ENCODE results near the gene AFTPH. TPM values are rescaled to one million over a fixed set of nuclear protein-coding genes. Genes with fewer than 3 reads are reported as not detected.

AFTPH gene
- total RNA-seq, 2 experiments from 2014 or later = 34.3 to 38.9 TPM

GRCh38 chr2:64607381-64608304, 83.5 kb downstream of the AFTPH start:
- peak overlapping the region; percentile 68 for H3K27ac Mint-ChIP-seq
- peaks cover 20% of the 10 kb centered on the region for H3K4me1 Mint-ChIP-seq
- POLR2A ChIA-PET = interaction anchor here (0.5 to 5.1 kb wide), 12 partner anchors 10 to 465 kb away, joined by 3 to 29 read pairs (median 3); partner anchors contain the start of genes AFTPH and SERTAD2
- DNase-seq (no peak), ATAC-seq (ENCODE audit: low read depth) (no peak)
- peaks cover 14% of the 10 kb centered on the region for H3K27me3 Mint-ChIP-seq
- H3K9me3 Mint-ChIP-seq = peaks cover 3% of the 10 kb centered on the region
- peak overlapping the region; percentile 76 for H3K4me3 Mint-ChIP-seq
- no peaks in the 10 kb centered on the region for H3K36me3 Mint-ChIP-seq

GRCh38 chr2:64608867-64609226, 84.7 kb downstream of the AFTPH start:
- H3K36me3 Mint-ChIP-seq = no peaks in the 10 kb centered on the region
- peak overlapping the region; percentile 77 for H3K27ac Mint-ChIP-seq
- peaks cover 20% of the 10 kb centered on the region for H3K4me1 Mint-ChIP-seq
- H3K9me3 Mint-ChIP-seq = peaks cover 3% of the 10 kb centered on the region
- ATAC-seq (ENCODE audit: low read depth) (peak; percentile 6), DNase-seq (no peak)
- POLR2A ChIA-PET = interaction anchor here (0.6 to 5.1 kb wide), 11 partner anchors 9 to 441 kb away, joined by 3 to 29 read pairs (median 3); partner anchors contain the start of genes AFTPH and SERTAD2
- peaks cover 19% of the 10 kb centered on the region for H3K27me3 Mint-ChIP-seq
- peak overlapping the region; percentile 76 for H3K4me3 Mint-ChIP-seq

DNA sequence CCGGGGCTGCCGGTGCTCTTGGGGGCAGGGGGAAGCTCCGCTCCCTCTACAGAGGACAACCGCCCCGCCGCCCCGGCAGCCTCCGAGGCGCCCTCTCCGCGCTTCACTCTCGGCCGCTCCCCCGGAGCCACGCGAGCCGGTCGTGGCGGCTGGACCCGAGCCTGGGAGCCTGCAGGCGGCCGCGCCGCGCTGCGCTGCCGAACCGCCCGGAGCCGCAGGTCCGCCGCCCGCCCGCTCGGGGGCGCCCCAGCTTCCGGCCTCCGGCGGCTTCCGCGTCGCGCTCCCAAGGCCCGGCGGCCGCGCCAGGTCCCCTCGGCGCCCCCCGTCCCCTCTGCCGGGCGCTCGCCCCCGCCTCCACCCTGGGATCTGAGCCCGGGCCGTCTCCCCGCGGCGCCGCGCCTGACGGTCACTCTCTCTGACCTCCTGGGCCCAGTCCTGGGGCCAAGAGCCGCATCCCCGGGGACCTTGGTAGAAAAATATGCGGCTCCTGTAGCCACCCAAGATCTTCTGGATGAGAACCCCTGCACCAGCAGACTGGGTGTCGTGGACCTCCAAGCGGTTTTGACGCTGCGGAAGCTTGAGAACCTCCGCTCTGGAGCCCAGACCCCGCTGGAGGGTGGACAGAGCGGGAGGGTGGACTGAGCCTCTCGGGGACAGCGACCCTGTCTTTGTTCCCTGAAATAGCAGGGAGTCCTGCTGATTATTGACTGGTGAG, 85.3 kb downstream of the AFTPH start:
- DNase-seq = peak; percentile 93
- Mint-ChIP-seq H3K27ac (peak overlapping the region; percentile 79), H3K9me3 (peaks cover 2% of the 10 kb centered on the region), H3K27me3 (peaks cover 19% of the 10 kb centered on the region), H3K36me3 (no peaks in the 10 kb centered on the region), H3K4me3 (peak overlapping the region; percentile 74), H3K4me1 (peaks cover 20% of the 10 kb centered on the region)
- POLR2A ChIA-PET = interaction anchor here (0.5 to 5.1 kb wide), 13 partner anchors 8 to 519 kb away, joined by 3 to 29 read pairs (median 3); partner anchors contain the start of genes AFTPH and SERTAD2
- ATAC-seq (ENCODE audit: low read depth) = peak; percentile 80

DNA sequence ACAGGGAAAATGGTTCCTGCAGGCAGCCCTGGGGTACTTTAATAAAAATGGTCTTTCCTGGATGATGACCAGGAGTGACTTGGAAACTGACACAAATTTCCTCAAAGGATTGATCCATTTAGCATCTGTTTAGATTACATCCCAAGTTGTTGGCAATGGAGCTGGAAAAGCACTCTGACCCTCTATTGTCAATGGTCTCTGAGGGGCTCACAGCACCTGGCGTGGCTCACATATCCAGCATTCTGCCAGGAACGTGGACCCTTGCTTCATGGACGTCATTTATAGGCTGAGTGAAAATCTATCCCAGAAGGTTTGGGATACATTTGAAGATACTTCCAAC, 85.8 kb downstream of the AFTPH start:
- Mint-ChIP-seq H3K4me3 (peak overlapping the region; percentile 74), H3K36me3 (no peaks in the 10 kb centered on the region), H3K27me3 (peaks cover 19% of the 10 kb centered on the region), H3K4me1 (peaks cover 20% of the 10 kb centered on the region), H3K27ac (no peak overlapping the region), H3K9me3 (no peaks in the 10 kb centered on the region)
- DNase-seq (no peak), ATAC-seq (ENCODE audit: low read depth) (no peak)
- POLR2A ChIA-PET = interaction anchor here (0.5 to 5.1 kb wide), 6 partner anchors 13 to 519 kb away, joined by 3 to 29 read pairs (median 4); partner anchors contain the start of genes AFTPH and SERTAD2

GRCh38 chr2:64610316-64610855, 86.3 kb downstream of the AFTPH start:
- H3K27me3 Mint-ChIP-seq = peaks cover 21% of the 10 kb centered on the region
- POLR2A ChIA-PET = interaction anchor here (1.5 to 5.1 kb wide), 2 partner anchors 43 to 86 kb away, joined by 8 to 29 read pairs; partner anchors contain the start of genes AFTPH and SERTAD2
- ATAC-seq (ENCODE audit: low read depth) (no peak), DNase-seq (no peak)
- H3K36me3 Mint-ChIP-seq = no peaks in the 10 kb centered on the region
- peak overlapping the region; percentile 9 for H3K4me3 Mint-ChIP-seq
- H3K9me3 Mint-ChIP-seq = no peaks in the 10 kb centered on the region
- peak overlapping the region; percentile 49 for H3K27ac Mint-ChIP-seq
- H3K4me1 Mint-ChIP-seq = peaks cover 20% of the 10 kb centered on the region

- DNase-seq (no peak), ATAC-seq (ENCODE audit: low read depth) (no peak)
- H3K4me1 Mint-ChIP-seq = peaks cover 9% of the 10 kb centered on the region
- peaks cover 24% of the 10 kb centered on the region for H3K27me3 Mint-ChIP-seq
- no peak overlapping the region for H3K4me3 Mint-ChIP-seq
- POLR2A ChIA-PET = no interaction called here
- no peak overlapping the region for H3K27ac Mint-ChIP-seq
- no peaks in the 10 kb centered on the region for H3K36me3 Mint-ChIP-seq
- H3K9me3 Mint-ChIP-seq = no peaks in the 10 kb centered on the region
Observed at GRCh38 chr2:64612575-64613195, 88.6 kb downstream of the AFTPH start.

DNA sequence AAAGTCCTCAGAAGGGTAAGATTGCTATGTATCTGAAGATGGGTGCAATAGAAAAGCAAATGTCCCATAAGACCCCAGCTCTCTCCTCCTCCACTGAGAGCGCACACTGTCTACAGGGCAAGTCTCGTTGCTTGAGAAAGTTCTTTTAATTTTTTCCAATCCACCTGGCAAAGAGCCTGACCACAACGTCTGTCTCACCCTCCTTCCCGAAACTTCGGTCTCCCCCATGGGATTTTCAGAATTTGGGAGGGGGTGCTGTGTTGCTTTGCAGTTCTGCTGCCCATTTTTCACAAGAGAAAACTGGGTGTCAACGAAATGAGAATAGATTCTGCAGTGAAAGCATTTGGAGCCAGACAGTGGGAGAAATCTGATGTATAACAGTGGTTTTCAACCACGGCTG, 89.1 kb downstream of the AFTPH start:
- no peak overlapping the region for H3K4me3 Mint-ChIP-seq

DNA sequence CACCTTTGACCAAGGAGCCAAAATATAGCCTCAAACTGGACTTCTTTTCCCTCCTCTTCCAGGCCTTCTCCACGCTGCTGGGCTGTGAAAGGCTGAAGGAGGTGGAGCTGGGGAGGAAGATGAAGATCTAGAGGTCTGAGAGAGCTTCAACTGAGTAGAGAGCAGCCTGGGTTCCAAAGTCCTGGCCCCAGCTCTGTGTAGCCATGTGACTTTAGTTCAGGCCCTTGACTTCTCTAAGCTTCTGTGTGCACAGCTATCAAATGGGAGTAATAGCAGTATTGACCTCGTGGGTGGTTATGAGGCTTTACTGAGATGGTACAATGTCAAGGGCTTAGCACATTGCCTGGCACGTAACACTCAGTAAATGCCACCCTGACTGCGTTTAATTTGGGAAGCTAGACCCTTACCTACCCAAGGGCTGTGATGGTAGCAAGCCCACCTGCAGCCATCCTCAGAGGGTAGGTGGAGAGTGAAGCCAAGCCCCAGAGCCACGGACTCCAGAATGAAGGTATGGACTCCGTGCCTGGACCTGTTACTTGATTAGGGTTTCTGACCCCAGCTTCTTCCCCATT, 91.2 kb downstream of the AFTPH start:
- ATAC-seq (ENCODE audit: low read depth) (no peak), DNase-seq (no peak)
- no peak overlapping the region for H3K27ac Mint-ChIP-seq
- H3K27me3 Mint-ChIP-seq = peaks cover 30% of the 10 kb centered on the region
- no peak overlapping the region for H3K4me3 Mint-ChIP-seq
- H3K36me3 Mint-ChIP-seq = no peaks in the 10 kb centered on the region
- POLR2A ChIA-PET = interaction anchor here (0.5 to 0.6 kb wide), 2 partner anchors 135 to 223 kb away, joined by 3 read pairs; no protein-coding TSS in a partner anchor
- H3K9me3 Mint-ChIP-seq = no peaks in the 10 kb centered on the region
- H3K4me1 Mint-ChIP-seq = no peaks in the 10 kb centered on the region

More for the DNA sequence above, 89.1 kb downstream of the AFTPH start:
- Mint-ChIP-seq H3K36me3 (no peaks in the 10 kb centered on the region), H3K4me1 (peaks cover 4% of the 10 kb centered on the region), H3K9me3 (no peaks in the 10 kb centered on the region), H3K27ac (no peak overlapping the region), H3K27me3 (peaks cover 24% of the 10 kb centered on the region)
- no peak for ATAC-seq (ENCODE audit: low read depth)
- no peak for DNase-seq
- POLR2A ChIA-PET = no interaction called here

DNA sequence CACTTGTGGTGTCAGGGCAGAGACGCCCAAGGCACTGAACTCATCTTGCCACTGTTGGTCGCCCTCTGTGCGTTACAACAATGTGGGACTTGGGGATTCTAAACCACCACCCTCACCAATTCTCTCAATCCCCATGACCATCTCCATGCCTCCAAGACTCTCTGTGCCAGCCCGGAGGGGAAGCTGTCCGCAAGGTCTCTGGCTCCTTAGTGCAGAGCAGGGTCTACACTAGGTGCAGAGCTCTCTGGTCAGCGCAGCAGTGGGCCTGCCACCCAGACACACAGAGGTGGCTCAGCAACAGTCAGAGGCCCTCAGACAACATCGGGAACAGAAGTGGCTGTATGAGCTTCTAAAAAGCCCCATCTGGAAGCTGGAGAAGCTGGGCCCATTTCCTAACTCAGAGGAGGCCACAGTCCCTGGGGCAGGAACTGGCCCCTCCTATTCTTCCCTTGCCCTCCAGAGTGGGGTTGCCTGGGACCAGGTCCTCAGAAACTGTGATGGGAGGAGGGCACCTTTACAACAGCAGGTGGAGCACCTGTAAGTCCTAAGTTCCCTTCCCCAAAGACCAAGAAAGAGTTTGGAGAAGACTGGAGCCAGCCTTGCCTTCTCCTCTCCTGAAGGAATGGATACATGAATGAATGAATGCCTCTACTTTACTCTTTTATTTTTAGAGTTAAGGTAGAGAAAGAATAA, 91.9 kb downstream of the AFTPH start:
- H3K4me3 Mint-ChIP-seq = no peak overlapping the region
- no peaks in the 10 kb centered on the region for H3K9me3 Mint-ChIP-seq
- ATAC-seq (ENCODE audit: low read depth) (no peak), DNase-seq (peak; percentile 19)
- no peaks in the 10 kb centered on the region for H3K4me1 Mint-ChIP-seq
- POLR2A ChIA-PET = interaction anchor here (0.5 kb wide), 1 partner anchor 222 kb away, joined by 3 read pairs; no protein-coding TSS in a partner anchor
- no peak overlapping the region for H3K27ac Mint-ChIP-seq
- H3K27me3 Mint-ChIP-seq = peaks cover 28% of the 10 kb centered on the region
- H3K36me3 Mint-ChIP-seq = no peaks in the 10 kb centered on the region

GRCh38 chr2:64617631-64618151, 93.6 kb downstream of the AFTPH start:
- peaks cover 18% of the 10 kb centered on the region for H3K27me3 Mint-ChIP-seq
- no peaks in the 10 kb centered on the region for H3K9me3 Mint-ChIP-seq
- no peak overlapping the region for H3K4me3 Mint-ChIP-seq
- POLR2A ChIA-PET = interaction anchor here (1.3 to 1.6 kb wide), 2 partner anchors 9 to 16 kb away, joined by 5 to 11 read pairs; no protein-coding TSS in a partner anchor
- ATAC-seq (ENCODE audit: low read depth) (no peak), DNase-seq (peak; percentile 9)
- peaks cover 3% of the 10 kb centered on the region for H3K4me1 Mint-ChIP-seq
- no peaks in the 10 kb centered on the region for H3K36me3 Mint-ChIP-seq
- no peak overlapping the region for H3K27ac Mint-ChIP-seq

DNA sequence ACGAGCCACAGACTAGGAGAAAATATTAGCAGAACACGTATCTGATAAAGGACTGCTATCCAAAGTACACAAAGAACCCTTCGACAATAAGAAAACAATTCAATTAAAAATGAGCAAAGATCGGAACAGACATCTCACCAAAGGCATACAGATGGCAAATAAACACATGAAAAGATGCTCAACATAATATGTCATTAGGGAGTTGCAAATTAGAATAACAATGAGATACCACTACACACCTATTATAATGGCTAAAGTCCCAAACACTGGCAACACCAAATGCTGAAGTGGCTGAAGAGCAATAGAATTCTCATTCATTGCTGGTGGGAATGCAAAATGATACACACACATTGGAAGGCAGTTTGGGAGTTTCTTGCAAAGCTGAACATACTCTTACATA, 96.5 kb downstream of the AFTPH start:
- POLR2A ChIA-PET = no interaction called here
- ATAC-seq (ENCODE audit: low read depth) (no peak), DNase-seq (no peak)
- peaks cover 4% of the 10 kb centered on the region for H3K4me1 Mint-ChIP-seq
- no peaks in the 10 kb centered on the region for H3K9me3 Mint-ChIP-seq
- no peaks in the 10 kb centered on the region for H3K36me3 Mint-ChIP-seq
- H3K27me3 Mint-ChIP-seq = peaks cover 11% of the 10 kb centered on the region
- no peak overlapping the region for H3K4me3 Mint-ChIP-seq
- H3K27ac Mint-ChIP-seq = no peak overlapping the region

Data from activated naive CD8-positive, alpha-beta T cell treated with anti-CD3 and anti-CD28 coated beads, Interleukin-2, amount 10 ng/mL, durations not matched to agents 7 days and 5 days (primary cell).